Daoy (cell line): Measurements from ENCODE around the gene STIL. TPM values are rescaled to one million over a fixed set of nuclear protein-coding genes. Genes with fewer than 3 reads are reported as not detected.
"Not testable (repeated sequence)": the region's sequence is repeated elsewhere in the genome, so short reads cannot be mapped to it uniquely, and the experiment has no call there.

Experiments used
- DNase-seq: peaks from one replicate; pipeline ENCODE4 v3.0.0-alpha.2; 2015; ENCODE audit warnings: low read depth
- total RNA-seq: library from RNA; depleted of rRNA; stranded (reverse); fragments of >200 nt; shearing (Covaris generic); gene quantifications from 2 replicates; pipeline ENCODE4 v1.2.3, GENCODE V29; 2014; rRNA removed

STIL gene
- total RNA-seq, 1 experiment from 2014 or later: 37.9 TPM

- no peak for DNase-seq
Observed at GRCh38 chr1:47219590-47220220, 94.2 kb downstream of the STIL start.

- DNase-seq: no peak
Observed at GRCh38 chr1:47219001-47219400, 94.9 kb downstream of the STIL start.

- no peak for DNase-seq
Observed at GRCh38 chr1:47216278-47217059, 97.5 kb downstream of the STIL start.

DNA sequence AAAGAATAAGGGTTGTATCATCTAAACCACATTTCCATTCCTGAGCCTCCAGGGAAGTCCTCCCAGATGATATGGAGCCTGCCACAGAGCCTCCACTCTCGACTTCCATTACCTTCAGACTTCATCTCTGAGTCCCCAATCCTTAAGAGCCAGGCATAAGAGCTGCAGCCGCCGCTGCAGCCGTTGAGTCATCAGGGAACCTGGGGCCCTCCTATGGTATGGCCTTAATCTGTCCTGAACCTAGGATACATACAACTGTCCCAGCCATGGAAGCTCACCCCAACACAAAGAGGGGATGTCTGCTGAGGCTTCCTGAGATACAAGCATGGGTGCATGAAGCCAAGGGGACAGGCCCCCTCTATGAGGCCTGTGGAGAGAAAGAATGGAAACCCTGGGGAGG lies 98.2 kb downstream of the STIL start:
- no peak for DNase-seq

GRCh38 chr1:47214549-47214948 lies 99.4 kb downstream of the STIL start:
- DNase-seq: no peak

GRCh38 chr1:47213230-47213963 lies 100.5 kb downstream of the STIL start:
- no peak for DNase-seq

DNA sequence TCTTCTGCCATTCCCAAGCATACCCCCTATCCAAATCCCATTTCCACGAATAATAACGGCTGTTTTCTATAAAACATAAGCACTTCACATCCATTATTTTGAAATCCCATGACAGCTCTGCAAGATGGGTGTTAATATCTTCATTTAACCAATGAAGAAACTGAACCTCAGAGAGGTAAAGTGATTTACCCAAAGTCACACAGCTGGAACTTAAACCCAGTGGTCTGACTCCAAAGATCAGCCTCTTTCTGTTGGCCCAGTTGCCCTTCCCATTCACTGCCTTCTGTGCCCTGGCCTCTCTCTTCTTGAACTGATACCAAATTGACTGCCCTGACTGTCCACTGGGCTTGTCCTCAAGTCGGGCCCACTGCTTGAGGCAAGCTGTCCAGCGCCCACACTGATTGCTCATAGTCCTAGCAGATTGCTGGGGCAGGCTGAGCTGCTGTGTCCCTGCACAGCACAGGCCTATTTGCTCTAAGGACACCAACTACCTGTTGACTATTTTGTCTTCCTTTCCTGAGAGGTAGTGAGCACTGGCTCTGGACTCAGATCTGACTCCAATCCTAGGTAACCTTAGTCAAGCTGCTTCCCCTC lies 101.2 kb downstream of the STIL start:
- no peak for DNase-seq

- DNase-seq: peak; percentile 39
Observed at GRCh38 chr1:47211796-47212269, 102.1 kb downstream of the STIL start.

DNA sequence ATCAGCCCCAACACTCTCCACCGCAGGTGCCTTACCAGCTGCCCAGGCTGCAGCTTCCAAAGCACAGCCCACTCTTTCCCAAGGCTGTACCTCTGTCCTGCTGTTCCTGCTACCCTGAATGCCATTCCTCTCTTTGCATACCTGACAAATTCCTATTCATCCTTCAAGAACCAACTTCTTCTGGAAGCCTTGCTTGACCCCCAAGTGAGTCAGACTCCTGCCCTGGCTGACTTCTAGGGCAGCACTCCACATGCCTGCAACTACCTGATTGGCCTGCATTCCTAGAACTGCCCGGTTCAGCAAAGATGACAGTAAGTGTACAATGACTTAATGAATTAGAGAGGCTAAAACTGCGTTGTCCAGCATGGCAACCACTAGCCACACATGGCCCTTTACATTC lies 103.3 kb downstream of the STIL start:
- DNase-seq: no peak

GRCh38 chr1:47209725-47210325 lies 104.1 kb downstream of the STIL start:
- DNase-seq: no peak

DNA sequence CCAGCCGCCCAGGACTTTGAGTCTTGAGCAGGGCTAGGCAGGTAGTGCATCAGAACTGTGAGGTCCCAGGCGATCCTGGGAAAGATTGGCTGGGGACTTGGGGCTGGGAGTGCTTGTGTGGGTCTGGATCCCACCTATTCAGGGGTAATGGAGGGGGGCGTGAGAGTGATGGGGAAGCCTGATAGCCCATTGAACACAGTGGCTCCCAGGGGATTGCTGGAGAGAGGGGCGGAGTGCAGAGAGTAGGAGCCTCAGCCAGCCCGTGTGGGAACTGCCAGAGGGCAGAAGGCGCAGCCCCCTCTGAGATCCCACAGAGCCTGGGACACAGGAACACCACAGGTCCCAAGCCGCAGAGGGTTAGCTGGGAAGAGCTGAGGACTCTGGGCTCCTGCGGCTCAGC lies 104.9 kb downstream of the STIL start:
- DNase-seq: no peak

DNA sequence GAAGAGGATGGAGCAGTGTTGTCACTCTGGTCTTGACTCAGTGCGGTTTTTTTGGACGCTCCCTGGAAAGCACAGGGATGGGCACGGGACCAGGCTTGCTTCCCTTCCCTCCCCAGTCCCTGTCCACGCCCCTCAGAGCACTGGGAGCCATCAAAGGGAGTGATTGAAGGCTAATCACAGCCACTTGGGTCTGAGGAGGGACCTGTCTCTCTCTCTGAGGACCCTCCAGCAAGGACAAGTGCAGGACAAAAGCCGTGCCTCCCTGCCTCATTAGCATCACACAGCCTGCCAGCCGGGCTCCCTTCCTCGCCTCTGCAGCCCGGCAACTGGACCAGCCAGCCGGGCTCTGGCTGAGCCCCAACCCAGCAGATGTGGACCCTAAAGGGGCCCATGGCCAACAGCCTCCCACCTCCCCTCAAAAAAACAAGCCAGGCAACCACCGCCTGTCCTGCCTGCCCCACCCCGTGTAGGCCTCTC lies 105.5 kb downstream of the STIL start:
- peak; percentile 46 for DNase-seq

GRCh38 chr1:47207803-47208373 lies 106.1 kb downstream of the STIL start:
- DNase-seq: peak; percentile 61

DNA sequence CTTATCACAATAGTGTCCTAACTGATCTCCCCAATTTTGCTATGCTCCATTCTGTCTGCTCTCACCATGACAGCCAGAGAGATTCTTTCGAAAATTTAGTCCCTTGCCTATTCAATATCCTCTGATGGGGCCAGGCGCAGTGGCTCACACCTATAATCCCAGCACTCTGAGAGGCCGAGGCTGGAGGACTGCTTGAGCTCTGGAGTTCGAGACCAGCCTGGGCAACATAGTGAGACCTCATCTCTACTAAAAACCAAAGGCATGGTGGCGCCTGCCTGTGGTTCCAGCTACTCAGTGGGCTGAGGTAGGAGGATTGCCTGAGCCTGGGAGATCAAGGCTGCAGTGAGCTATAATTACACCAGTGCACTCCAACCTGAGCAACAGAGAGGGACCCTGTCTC lies 108.0 kb downstream of the STIL start:
- no peak for DNase-seq

DNA sequence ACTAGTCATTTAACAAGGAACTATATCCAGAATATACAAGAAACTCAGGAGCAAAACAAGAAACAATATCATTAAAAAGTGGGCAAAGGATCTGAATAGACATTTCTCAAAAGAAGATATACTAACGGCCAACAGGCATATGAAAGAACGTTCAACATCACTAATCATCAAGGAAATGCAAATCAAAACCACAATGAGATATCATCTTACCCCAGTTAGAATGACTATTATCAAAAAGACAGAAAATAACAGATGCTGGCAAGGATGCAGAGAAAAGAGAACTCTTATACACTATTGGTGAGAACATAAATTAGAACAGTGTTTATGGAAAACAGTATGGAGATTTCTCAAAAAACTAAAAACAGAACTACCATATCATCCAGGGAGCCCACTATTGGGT lies 110.4 kb downstream of the STIL start:
- DNase-seq: not testable (repeated sequence)

DNA sequence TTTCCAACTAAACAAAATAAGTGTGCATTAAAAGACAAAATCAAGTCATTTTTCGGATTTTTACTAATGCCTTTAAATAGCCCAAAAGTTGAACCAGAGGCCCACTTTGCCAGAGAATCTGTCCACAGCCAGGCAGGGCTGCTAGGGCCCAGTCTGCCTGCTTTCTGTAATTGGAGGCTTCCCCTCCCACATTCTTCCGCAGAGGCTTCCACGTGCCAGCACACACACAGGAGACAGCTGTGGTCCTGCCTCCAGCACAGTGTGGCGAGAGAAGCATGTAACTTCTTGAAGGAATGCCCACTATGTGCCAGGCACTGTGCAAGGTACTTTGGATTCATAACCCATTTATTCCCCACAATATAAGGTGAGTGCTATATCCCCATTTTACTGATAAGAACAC lies 112.8 kb downstream of the STIL start:
- no peak for DNase-seq

Other genes starting within 250 kb of the STIL start
- not detected in 2 replicates for gene CYP4Z1, start 246.9 kb downstream of the STIL start, total RNA-seq
- gene CYP4A22, start 176.7 kb downstream of the STIL start, total RNA-seq: not detected in 2 replicates
- not detected in 2 replicates for gene PDZK1IP1, start 124.1 kb downstream of the STIL start, total RNA-seq
- gene TAL1, start 81.9 kb downstream of the STIL start, total RNA-seq: 0.23 and 0.60 TPM in 2 replicates
- gene CMPK1, start 19.6 kb upstream of the STIL start, total RNA-seq: 146 and 155 TPM in 2 replicates
- not detected in 2 replicates for gene FOXE3, start 102.1 kb upstream of the STIL start, total RNA-seq
- gene FOXD2, start 123.9 kb upstream of the STIL start, total RNA-seq: 0.57 and 2.4 TPM in 2 replicates